Activated CD8-positive, alpha-beta memory T cell treated with anti-CD3 and anti-CD28 coated beads for 4 hours (primary cell): ENCODE data around the gene SUSD6.
A peak's percentile ranks its signal among the peaks of the same experiment; 100 is the strongest.

Experiments used
- DNase-seq, 2 donors: peaks; one replicate each; pipeline ENCODE4 v3.0.0-alpha.2; 2020; ENCODE audit warnings: low read depth in 2 of 2

The SUSD6 gene

GRCh38 chr14:69673578-69674305, 62.3 kb downstream of the SUSD6 start:
- no peak for DNase-seq

- no peak for DNase-seq
These were observed 63.3 kb downstream of the SUSD6 start for GRCh38 chr14:69674546-69675244.

- DNase-seq: no peak
These were observed 63.8 kb downstream of the SUSD6 start for GRCh38 chr14:69675245-69675583.

GRCh38 chr14:69675877-69676416, 64.6 kb downstream of the SUSD6 start:
- DNase-seq: no peak

GRCh38 chr14:69676723-69677122, 65.3 kb downstream of the SUSD6 start:
- no peak for DNase-seq

- no peak for DNase-seq
These were observed 68.9 kb downstream of the SUSD6 start for GRCh38 chr14:69680297-69680696.

- no peak for DNase-seq
These were observed 70.7 kb downstream of the SUSD6 start for GRCh38 chr14:69682136-69682535.

- DNase-seq: no peak
These were observed 71.3 kb downstream of the SUSD6 start for GRCh38 chr14:69682621-69683263.

GRCh38 chr14:69683971-69684370, 72.6 kb downstream of the SUSD6 start:
- DNase-seq: no peak

GRCh38 chr14:69684461-69685217, 73.2 kb downstream of the SUSD6 start:
- no peak for DNase-seq

- DNase-seq: peak; percentile 21 to 46
These were observed 73.8 kb downstream of the SUSD6 start for GRCh38 chr14:69685218-69685616.

GRCh38 chr14:69685716-69686115, 74.3 kb downstream of the SUSD6 start:
- no peak for DNase-seq

GRCh38 chr14:69687606-69688298, 76.4 kb downstream of the SUSD6 start:
- DNase-seq: no peak

- DNase-seq: no peak
These were observed 76.9 kb downstream of the SUSD6 start for GRCh38 chr14:69688299-69688649.

- DNase-seq: no peak
These were observed 78.6 kb downstream of the SUSD6 start for GRCh38 chr14:69690042-69690441.

GRCh38 chr14:69692594-69692993, 81.2 kb downstream of the SUSD6 start:
- DNase-seq: no peak

GRCh38 chr14:69693145-69693544, 81.7 kb downstream of the SUSD6 start:
- DNase-seq: no peak

- no peak for DNase-seq
These were observed 82.7 kb downstream of the SUSD6 start for GRCh38 chr14:69693801-69694729.

- DNase-seq: no peak
These were observed 83.4 kb downstream of the SUSD6 start for GRCh38 chr14:69694730-69695281.
